ENCODE measurements around the gene TBC1D21.
A peak's percentile ranks its signal among the peaks of the same experiment; 100 is the strongest.

TBC1D21 gene

GRCh38 chr15:73891328-73892315 lies 18.3 kb downstream of the TBC1D21 start:
- DNase-seq, result no peak

- DNase-seq, result no peak
Observed at GRCh38 chr15:73892446-73893226, 19.3 kb downstream of the TBC1D21 start.

- no peak for DNase-seq
Observed at GRCh38 chr15:73894133-73894814, 20.9 kb downstream of the TBC1D21 start.

- peak; percentile 57 to 67 for DNase-seq
Observed at GRCh38 chr15:73897441-73898261, 24.3 kb downstream of the TBC1D21 start.

- DNase-seq, result no peak
Observed at GRCh38 chr15:73899197-73900094, 26.1 kb downstream of the TBC1D21 start.

- DNase-seq, result no peak
Observed at GRCh38 chr15:73900095-73900712, 26.8 kb downstream of the TBC1D21 start.

GRCh38 chr15:73901126-73901810 lies 27.9 kb downstream of the TBC1D21 start:
- no peak for DNase-seq

- no peak for DNase-seq
Observed at GRCh38 chr15:73902121-73903020, 29.0 kb downstream of the TBC1D21 start.

- DNase-seq, result no peak
Observed at GRCh38 chr15:73904026-73904815, 30.9 kb downstream of the TBC1D21 start.

GRCh38 chr15:73905225-73905827 lies 32.0 kb downstream of the TBC1D21 start:
- DNase-seq, result no peak

- DNase-seq, result no peak
Observed at GRCh38 chr15:73906346-73907034, 33.1 kb downstream of the TBC1D21 start.

- peak; percentile 19 to 37 for DNase-seq
Observed at GRCh38 chr15:73907035-73907408, 33.7 kb downstream of the TBC1D21 start.

GRCh38 chr15:73908030-73908821 lies 34.9 kb downstream of the TBC1D21 start:
- peak; percentile 25 for DNase-seq

- DNase-seq, result no peak
Observed at GRCh38 chr15:73908822-73909122, 35.4 kb downstream of the TBC1D21 start.

GRCh38 chr15:73909651-73910050 lies 36.3 kb downstream of the TBC1D21 start:
- no peak for DNase-seq
